Measurements from ENCODE around the gene PPP2R3C.
A peak's percentile ranks its signal among the peaks of the same experiment; 100 is the strongest.
"Not testable (repeated sequence)": the region's sequence is repeated elsewhere in the genome, so short reads cannot be mapped to it uniquely, and the experiment has no call there.

The PPP2R3C gene

DNA sequence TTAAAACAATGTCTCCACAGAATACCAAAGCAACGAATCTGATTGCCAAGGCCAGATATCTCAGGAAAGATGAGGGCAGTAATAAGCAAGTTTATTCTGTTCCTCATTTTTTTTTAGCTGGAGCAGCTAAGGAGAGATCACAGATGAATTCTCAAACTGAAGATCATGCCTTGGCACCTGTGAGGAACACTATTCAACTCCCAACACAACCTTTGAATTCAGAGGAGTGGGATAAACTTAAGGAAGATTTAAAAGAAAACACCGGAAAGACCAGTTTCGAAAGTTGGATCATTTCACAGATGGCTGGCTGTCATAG lies 1.6 kb upstream of the PPP2R3C start:
- no peak for FAIRE-seq

DNA sequence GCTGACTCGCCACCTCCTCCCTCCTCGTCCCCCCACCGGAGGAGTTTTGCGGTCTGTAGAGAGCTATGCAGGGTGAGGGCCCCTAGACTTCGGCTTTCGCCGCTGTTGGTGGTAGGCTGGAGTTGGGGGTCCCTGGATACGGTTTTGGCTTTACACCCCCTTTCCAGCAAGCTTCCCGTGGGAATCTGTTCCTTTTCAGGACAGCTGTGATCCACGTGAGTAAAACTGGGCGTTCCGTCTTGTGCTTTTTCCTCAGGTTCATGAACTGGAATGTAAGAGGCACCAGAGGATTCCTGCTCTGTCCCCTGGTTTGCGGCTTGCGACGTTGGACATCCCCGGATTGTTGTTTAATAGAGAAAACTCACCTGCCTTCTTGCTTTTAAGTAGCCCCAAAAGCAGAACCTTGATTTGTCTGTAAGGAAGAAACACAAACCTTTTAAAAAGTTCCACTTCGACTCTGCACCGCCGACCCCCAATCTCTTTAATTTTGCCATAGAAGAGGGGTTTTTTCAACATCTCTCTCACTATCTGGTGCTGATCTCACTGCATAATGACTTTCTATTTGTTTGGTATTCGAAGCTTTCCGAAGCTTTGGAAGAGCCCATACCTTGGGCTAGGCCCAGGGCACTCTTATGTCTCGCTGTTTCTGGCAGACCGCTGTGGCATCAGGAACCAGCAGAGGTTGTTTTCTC lies 1.1 kb upstream of the PPP2R3C start:
- no peak for FAIRE-seq

DNA sequence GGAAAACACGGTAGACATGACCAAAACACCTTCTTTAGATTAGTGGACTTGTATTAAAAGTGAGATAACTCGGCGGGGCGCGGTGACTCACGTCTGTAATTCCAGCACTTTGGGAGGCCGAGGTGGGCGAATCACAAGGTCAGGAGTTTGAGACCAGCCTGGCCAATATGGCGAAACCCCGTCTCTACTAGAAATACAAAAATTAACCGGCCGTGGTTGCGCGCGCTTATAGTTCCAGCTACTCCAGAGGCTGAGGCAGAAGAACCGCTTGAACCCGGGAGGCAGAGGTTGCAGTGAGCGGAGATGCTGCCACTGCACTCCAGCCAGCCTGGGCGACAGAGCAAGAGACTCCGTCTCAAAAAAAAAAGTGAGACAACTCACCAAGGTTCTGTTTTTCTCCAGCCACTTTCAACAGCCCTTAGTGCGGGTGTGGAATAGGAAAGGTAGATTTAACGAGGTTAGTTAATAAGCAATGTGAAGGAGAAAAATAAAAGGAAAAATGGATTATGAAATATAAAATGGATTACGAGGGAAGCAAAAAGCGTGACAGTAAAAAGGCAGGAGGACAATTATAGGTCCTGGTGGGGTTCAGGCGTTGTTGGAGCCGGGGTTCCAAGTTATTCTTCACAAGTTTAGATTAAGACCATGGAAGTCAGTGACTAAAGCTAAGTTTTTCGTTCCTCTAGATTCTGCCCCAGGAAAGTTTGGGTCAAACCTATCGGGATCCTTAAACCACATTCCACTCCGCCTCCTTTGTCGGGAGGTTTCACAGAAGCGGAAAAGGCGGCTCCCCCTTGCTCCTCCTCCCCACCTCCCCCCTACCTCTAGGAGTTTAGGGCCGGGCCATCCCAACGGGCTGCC lies 534 bp downstream of the PPP2R3C start:
- FAIRE-seq, result peak; percentile 98

DNA sequence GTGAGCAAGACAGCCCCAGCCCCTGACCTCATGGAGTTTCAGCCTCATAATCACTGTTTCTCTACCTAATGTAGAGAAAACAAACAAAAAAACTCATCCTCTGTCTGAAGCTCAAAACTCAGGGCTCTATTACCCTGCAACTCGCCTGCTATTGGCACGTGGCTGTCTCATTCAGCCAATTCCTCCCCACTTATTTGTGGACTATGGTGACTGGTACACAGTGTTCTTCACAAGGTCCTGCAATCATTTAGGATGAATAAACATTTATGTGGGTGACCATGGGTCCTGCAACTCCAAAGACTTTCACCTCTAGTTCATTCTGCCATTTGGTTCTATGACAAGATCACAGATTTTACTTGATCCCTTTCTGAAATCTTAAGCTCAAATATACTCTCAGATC lies 4.7 kb downstream of the PPP2R3C start:
- no peak for FAIRE-seq

DNA sequence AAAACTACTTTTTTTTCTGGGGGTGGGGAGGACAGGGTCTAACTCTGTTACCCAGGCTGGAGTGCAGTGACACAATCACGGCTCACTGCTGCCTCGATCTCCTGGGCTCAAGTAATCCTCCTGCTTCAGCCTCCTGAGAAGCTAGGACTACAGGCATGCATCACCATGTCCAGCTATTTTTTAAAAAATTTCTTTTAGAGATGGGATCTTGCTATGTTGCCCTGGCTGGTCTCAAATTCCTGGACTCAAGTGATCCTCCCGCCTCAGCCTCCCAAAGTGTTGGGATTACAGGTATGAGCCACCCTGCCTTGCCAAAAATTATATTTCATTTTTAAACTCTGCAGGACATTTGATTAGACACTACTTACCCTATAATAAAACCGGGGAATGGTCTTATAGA lies 5.5 kb downstream of the PPP2R3C start:
- no peak for FAIRE-seq

DNA sequence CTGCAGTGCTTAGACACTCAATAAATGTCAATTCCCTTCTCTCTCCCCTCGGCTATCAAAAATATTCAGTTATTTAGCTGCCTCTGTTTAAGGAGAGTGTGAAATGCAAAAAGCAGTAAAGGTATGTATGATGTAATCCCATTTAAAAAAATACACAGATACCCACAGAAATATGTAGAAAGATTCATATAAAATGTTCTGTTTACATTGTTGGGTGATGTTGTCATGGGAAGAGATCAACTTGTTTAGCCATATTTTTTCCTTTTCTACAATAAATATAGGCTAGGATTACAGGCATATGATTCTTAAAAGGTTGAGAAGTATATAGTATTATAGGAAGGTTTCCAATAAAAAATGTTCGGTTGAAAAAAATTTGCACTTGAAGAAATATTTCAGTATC lies 7.8 kb downstream of the PPP2R3C start:
- FAIRE-seq, result no peak

DNA sequence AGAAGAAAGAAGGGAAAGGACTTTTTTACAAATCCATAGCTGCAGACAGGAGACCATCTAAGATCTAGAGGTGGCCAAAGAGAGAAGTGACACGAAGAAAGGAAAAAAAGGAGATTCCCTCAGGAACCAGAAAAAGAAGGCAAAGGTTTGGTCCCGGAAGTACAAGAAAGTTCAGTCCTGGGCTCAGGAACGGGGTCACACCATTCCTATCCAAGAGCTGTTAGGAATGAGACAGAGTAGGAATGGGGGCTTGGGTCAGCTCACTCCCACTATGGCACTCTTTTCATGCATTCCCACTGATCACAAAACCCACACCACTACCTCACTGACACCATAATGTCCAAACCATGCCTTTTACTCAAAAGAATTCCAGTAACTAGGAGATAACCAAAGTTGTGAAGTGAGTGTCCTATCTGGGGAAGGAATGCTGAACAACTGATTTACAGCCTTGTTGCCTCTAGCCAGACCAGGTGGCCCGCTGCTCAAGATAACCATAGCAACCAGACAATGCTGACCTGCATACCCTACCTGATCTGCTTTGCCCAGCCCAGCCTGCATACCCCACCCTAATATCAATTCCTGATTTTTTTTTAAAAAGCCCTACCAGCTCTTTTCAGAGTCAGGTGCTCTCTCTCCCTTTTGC lies 8.4 kb downstream of the PPP2R3C start:
- no peak for FAIRE-seq

DNA sequence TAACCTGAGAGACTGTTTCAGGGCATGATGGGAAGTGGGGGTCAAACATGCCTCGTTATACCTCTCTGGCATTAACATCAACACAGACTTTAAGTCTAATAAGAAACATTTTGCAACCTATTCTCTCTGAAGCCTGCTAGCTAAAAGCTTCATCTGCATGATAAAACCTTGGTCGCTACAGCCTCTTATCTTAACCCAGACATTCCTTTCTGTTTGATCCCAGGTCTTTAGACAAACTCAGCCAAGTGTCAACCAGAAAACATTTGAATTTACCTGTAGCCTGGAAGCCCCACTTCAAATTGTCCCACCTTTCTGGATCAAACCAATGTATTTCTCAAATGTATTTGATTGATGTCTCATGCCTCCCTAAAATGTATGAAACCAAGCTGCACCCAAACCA lies 9.1 kb downstream of the PPP2R3C start:
- FAIRE-seq, result no peak

DNA sequence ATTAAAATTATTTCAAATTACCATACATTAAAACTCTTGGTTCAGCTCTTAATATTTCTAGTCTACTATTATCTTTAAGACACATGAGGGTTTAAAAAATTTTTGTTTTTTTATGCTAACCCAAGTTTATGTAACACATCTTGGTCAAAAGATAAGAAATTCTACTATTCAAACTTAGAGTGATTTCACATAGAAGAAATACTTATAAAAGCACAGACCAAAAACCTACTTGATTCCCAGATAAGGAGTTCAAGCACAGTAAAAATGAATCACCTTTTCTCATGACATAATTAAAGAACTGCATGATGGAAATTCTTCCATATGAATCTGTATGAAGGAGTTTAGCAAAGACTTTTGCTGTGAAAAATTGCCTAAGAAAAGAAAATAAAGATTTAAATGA lies 13.9 kb downstream of the PPP2R3C start:
- peak; percentile 25 for FAIRE-seq

DNA sequence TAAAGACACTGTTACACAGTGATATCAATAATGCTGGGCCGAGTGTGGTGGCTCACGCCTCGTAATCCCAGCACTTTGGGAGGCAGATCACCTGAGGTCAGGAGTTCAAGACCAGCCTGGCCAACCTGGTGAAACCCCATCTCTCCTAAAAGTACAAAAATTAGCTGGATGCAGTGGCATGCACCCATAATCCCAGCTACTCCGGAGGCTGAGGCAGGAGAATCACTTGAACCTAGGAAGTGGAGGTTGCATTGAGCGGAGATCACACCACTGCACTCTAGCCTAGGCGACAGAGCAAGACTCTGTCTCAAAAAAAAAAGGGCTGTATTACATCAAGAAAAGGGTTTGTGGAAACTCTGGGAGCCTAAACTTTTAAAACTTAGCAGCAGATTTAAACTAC lies 27.1 kb downstream of the PPP2R3C start:
- not testable (repeated sequence) for FAIRE-seq

DNA sequence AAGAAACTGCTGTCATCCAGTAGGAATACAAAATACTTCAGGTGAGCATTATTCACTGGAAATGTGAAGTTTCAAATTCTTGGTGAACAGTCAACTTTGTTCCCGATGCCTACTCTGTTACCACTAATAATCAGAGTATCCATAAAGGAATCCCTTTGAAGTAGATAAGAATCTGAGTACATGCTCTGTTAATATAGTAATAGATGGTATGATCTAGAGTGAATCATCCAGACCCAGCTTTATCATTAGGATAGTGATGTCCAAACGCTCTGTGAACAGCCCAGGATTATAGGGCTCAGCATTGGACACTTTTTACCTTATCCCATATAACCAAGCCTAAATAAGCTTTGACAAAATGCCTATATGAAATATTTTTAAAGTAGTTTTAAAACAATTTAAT lies 33.3 kb downstream of the PPP2R3C start:
- no peak for FAIRE-seq

DNA sequence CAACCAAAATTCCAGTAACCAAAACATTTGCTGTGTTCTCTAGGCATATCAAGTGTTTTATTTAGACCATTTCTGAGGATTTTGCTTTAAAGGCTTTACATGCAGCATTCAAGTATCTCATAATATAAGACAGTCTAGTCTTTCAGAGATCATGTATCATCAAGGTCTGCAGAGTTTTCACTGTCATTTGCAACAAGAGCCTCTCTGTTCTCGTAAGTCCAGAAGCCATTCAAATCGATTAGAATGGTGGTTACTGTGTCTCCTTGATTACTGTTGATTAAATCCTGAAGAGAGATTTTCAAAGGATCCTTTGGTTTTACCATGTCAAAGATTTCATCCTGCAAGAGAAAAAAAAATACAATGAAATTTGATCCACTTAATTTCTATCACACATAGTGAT lies 36.3 kb downstream of the PPP2R3C start:
- no peak for FAIRE-seq

DNA sequence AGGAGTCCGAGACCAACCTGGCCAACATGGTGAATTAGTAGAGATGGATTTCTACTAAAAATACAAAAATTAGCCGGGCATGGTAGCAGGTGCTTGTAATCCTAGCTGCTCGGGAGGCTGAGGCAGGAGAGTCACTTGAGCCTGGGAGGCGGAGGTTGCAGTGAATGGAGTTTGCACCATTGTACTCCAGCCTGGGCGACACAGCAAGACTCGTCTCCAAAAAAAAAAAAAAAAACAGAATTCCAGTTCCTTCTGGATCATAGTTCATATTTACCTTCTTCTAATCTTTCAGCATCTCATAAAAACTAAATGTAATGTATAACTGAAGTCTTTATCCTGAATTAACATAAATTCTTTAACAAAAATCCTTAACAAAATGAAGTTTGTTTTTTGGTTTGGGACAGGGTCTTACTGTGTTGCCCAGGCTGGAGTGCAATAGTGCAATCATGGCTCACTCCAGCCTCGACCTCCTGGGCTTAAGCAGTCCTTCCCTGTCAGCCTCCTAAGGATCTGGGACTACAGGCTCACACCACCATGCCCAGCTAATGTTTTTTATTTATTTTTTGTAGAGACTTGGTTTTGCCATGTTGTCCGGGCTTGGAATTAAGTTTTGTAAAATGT lies 38.1 kb downstream of the PPP2R3C start:
- FAIRE-seq, result no peak

DNA sequence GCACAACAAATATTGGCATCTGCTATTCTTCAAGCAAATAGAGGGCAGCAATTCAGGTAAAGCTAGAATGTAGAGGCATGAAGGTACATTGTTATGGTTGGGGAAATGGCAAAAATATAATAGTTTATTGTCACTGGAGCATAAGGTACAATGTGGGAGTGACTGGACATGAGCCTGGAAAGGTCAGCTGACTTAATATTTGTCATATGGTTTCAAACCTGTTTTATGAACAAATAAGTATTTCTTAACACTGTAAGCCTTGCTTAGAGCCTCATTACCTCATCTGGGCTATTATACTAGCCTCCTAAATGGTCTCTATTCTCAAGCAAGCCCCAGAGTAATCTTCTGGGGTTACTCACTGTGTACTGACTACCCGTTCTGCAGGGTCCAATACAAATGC lies 42.0 kb downstream of the PPP2R3C start:
- FAIRE-seq, result no peak

DNA sequence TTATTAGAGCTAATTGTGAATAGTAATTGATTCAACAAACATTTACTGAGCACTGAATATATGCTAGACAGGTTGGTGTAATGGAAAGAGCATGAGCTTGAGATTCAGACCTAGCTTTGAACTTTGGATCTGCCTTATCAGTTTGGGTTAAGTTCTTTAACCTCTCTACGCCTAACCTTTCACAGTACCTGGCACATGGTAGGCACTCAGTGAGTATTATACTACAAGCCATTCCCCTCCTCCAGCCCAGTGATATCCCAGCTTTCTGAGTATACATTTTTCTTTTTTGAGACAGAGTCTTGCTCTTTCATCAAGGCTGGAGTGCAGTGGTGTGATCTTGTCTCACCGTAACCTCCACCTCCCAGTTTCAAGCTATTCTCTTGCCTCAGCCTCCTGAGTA lies 43.7 kb downstream of the PPP2R3C start:
- no peak for FAIRE-seq

DNA sequence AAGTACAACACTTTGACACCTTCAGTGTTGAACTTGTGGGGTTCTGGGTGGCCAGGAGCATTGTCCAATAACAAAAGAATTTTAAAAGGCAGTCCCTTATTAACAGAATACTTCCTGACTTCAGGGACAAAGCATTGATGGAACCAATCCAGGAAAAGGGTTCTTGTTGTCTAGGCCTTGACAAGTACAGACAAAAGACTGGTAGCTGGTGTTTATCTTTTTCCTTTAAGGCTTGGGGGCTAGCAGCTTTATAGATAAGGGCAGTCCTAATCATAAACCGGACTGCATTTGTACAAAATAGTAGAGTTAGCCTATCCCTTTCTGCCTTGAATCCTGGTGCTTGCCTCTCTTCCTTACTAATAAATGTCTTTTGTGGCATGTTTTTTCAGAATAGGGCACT lies 48.3 kb downstream of the PPP2R3C start:
- no peak for FAIRE-seq

DNA sequence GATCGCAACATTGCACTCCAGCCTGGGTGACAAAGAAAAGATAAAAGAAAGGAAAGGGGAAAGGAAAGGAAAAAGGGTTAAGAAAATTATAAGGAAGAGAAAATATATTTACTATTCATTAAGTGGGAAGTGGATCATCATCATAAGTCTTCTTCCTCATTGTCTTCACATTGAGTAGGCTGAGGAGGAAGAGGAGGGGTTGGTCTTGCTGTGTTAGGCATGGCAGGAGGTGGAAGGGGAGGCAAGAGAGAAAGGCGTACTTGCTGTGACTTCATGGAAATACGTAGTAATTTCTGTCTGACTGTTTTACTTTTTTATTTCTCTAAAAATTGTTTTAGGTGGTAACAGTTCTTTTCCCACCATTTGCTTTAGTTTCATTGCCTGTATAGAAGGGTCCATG lies 49.6 kb downstream of the PPP2R3C start:
- FAIRE-seq, result no peak

DNA sequence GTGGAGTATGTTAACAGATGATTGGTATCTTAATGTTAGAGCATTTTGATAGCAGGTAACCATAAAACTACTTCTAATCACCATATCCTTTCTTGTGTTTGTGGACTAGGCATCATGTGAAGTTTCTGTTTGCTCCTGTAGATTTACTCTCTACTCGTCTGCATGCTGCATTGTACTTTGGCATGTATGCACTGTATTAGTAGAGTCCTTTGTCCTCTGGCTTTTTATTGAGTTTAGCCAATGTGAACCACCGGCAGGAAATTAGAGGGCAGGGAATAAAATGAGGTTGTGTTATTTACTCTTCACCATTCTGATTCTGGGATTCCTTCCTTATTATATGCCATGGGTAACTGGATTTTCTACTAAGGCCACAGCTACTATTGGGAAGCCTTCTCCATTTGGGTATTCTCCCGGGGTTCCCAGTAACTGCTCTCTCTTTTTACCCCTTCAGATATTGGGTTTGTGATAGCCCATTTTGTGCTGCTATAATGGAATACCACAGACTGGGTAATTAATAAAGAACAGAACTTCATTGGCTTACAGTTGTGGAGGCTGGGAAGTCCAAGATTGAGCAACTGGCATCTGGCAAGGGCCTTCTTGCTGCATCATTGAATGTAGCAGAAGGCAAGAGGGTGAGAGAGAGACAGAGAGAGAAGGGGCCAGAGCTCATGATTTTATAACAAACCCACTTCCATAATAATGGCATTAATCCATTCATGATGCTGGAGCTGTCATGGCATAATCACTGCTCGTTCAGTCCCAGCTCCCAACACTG lies 53.4 kb downstream of the PPP2R3C start:
- no peak for FAIRE-seq

DNA sequence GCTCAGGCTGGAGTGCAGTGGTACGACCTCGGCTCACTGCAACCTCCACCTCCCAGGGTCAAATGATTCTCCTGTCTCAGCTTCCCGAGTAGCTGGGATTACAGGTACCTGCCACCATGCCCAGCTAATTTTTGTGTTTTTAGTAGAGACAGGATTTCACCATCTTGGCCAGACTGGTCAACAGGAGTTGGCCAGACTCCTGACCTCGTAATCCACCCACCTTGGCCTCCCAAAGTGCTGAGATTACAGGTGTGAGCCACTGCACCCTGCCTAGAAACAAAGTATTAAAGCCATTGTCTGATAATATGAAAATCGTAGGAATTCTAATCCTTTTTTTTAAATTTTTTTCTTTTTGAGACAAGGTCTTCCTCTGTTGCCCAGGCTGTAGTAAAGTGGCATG lies 56.1 kb downstream of the PPP2R3C start:
- not testable (repeated sequence) for FAIRE-seq

DNA sequence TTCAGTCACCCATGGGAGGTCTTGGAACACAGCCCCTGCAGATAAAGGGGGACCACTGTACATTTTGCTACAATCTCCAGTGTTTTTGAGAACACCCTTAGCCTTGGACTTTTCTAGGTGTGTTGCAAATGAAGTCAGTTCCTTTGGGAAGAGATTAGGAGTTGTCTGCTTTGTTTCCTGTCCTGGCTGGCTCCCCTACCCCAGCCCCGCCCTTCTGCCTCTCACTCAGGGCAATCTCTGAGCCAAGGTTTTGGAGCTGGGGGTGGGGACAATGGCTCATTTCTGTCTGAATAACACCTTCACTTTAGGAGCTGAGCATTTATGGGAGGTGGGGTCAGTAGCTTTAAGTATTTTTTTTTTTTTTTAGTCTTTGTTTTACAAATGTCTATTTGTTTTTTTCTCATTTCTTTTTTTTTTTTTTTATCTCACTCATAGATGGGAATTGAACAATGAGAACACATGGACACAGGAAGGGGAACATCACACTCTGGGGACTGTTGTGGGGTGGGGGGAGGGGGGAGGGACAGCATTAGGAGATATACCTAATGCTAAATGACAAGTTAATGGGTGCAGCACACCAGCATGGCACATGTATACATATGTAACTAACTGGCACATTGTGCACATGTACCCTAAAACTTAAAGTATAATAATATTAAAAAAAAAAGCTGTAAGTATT lies 60.5 kb downstream of the PPP2R3C start:
- FAIRE-seq, result not testable (repeated sequence)

DNA sequence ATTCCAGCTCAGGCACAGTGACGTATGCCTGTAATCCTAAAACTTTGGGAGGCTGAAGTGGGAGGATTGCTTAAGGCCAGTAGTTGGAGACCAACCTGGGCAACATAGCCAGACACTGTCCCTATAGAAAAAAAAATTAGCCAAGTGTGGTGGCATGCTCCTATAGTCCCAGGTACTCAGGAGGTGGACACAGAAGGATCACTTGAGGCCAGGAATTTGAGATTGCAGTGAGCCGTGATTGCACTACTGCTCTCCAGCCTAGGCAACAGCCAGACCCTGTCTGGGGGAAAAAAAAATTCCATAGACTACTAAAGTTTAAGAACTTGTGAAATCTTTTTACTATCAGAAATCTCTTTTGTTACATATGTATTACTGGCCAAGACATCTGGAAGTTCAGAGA lies 69.2 kb downstream of the PPP2R3C start:
- no peak for FAIRE-seq

DNA sequence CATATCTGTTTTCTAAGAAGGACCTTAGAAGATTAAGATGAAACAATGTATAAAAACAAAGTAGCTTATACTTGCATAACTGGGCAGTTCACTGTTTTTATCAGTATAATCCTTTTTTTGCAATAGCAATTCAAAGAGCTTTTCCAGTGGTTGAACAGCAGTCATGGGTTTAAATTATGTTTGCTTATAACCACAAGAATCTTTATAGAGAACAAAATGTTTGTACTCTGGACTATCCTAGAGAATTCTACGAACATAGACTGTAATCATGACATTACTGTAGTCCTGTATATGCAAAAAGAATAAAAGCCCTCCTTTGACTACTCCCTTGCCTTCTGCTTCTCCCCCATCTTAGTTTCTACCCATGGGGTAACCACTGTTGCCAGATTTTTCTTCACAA lies 70.0 kb downstream of the PPP2R3C start:
- no peak for FAIRE-seq

Data from A204.1 (cell line).